T-helper 22 cell (primary cell): ENCODE results near the gene YTHDC1.
"Not testable (repeated sequence)": the region's sequence is repeated elsewhere in the genome, so short reads cannot be mapped to it uniquely, and the experiment has no call there.

Experiments used
- DNase-seq: peaks from one replicate; pipeline ENCODE4 v3.0.0-alpha.2; 2020; ENCODE audit warnings: low read depth

YTHDC1 gene

DNA sequence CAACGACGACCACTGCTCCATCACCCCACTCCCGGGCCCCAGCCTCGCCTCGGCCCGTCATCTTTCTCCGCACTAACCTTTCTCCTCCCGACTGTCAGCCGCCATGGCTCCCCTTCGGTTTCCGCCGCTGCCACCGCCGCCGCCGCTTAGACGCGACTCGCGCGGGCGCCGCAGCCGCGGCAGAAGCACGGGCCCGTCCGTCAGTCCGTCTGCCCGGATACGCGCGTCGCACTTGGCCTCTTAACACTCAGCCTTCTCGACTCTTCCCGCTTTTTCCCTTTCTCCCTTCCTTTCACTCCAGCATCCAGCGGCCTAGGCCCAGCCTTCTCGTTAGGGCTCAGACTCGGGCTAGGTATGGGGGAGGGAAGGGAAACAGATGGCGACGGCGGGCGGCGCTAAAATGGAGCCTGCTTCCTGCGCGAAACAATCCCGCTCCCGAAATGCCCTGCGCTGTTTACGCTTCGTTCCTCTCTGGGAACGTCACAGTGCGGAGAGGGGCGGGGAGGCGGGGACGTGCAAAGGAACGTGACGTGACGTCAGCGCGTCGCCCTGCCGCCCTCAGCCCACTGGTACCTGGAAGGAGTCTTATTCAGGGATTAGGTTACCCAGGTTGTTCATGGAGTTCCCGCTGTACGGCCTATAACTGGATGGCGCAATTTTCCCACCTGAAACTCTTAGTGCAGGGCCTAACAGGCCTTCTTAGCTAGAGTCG is at the start of gene YTHDC1:
Gene YTHDC1 (minus strand): TSS at position 442 of the 712 bp plus-strand sequence. CDS start 337 bp downstream, at position 105.
- DNase-seq, result peak; percentile 91

DNA sequence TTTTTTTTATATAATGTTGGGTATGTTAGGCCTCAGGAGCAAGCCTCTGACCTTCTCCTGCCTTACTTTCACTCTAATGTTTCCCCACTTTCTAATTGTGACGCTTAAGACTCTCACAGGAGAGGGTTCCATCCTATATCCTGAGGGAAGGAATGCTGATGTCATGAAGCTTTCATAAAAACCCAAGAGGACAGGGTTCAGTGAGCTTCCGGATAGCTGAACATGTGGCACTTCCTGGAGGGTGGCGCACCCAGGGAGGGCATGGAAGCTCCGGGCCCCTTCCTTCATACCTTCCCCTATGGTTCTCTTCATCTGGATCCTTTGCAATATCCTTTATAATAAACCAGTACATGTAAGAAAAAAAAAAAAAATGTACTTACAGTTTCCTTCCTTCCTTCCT is 49.4 kb upstream of the YTHDC1 start:
- DNase-seq, result no peak

DNA sequence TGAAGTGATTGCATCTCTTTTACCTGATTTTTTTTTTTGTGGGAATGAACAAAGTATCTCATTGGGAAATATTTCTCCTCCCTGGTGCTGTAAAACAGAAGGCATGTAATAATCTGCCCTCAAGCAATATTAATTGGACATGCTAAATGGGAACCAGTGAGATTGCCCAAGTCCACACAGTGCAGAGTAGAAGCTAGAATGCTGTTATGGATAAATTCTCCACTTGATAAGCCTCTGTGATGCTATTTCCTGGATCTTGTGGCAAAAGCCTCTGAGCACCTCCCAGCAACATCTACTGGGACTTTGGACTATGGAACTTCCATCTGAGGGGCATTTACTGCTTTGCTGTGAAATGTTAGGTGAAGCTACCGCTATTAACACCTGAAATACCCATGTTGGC is 46.9 kb upstream of the YTHDC1 start:
- DNase-seq, result no peak

DNA sequence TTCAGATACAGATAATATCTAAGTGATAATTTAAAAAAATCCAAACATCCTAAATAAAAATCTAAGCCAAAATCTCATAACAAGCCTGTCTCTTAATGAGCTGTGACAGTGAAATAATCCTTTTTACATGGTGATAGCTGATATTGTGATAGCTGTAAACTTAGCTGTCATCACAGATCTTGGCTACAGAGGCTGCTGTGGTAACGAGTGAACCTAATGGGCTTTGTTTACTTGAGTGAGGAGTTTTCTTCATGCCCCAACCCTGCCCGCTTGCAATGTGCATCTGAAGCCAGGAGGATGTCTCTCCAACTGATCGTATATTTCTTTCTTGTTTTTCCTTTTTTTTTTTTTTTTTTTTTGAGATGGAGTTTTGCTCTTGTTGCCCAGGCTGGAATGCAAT is 41.5 kb upstream of the YTHDC1 start:
- no peak for DNase-seq

DNA sequence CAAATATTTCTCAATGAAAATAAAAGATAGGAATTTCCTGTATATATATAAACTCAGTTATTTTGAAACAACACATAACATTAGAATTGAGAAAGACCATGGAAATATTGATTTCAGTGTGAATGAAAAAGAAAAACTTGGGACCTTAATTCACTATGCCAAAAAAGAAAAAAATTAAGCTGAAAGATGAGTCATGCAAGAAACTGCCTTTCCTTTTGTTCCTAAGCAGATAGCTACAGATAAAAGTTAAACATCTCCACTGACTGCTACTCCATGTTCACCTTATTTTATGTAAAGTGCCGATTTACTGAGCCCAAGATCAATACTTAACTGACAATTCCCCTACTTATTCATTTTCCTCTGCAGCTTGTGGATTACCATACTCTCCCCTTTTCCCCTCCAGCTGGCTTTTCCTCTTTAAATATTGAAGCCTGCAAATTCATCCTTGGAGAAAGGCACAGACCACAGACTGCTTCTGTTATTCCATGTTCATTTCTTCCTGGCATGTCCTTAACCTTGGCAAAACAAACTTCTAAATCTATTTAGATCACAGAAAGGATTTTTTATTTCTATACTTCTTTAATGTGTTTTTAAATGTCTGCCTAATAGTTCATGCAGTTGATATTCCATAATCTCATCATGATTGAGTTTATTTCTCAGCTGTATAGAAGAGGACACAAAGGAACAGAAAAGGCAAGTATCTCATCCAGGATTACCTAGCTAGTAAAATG is 40.5 kb upstream of the YTHDC1 start:
- DNase-seq, result no peak

DNA sequence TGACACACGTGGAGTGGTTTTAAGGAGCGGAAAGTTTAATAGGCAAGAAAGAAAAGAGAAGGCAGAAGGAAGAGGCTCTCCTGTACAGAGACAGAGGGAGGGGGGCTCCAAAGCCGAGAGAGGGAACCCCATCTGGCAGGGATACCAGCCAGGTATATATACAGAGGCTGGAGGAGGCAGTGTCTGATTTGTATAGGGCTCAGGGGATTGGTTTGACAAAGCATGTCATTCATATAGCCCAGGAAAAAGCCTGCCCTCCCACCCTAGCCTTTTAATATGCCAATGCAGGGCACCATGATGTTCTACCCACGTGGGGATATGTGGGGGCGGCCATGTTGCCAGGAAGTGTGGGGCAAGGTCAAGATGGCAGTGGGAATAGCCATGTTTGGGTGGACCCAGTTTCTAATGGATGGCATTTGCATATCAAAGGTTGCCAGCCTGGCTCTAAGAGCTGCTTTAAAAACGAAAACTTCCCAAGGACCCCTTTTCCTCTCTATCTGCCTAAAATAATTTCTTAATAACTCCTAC is 39.6 kb upstream of the YTHDC1 start:
- DNase-seq, result not testable (repeated sequence)

DNA sequence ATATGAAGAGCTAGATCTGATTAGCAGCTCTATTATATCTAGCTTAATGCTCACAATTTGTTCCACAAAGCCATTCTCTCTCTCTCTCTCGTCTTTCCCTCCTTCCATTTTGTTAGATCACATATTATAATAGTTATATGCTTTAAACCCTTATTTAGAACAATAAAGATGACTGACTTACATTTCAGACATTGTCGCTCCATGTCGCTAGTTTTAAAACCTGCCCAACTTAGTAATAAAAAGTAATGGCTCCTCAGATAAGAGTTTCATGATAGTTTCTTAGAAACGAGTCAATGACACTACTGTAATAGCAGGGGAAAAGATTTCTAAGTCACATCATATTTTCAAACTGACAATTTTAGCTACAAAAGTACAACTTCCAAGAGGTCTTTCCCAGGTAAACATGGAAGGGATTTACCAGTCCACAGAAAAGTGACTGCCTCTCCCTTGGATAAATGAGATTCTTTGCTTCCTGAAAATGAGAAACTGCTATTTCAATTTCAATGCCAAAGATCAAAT is 38.5 kb upstream of the YTHDC1 start:
- no peak for DNase-seq

DNA sequence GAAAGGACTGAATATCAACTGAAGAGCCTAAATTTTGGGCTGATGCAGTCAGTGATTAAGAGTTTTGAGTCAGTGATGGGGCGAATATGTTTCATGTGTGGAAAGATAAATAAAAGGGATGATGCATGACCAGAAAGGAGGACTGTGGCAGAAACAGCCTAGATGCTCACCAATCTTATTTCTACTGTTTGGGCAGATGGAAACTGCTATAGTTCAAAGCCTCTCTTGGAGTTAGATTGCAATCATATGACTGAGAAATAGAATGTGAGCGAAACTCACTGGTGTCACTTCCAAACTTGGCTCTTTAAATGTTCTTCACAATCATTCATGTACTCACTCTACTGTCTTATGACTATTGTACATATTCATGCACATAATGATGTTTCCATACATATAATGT is 35.4 kb upstream of the YTHDC1 start:
- DNase-seq, result no peak

DNA sequence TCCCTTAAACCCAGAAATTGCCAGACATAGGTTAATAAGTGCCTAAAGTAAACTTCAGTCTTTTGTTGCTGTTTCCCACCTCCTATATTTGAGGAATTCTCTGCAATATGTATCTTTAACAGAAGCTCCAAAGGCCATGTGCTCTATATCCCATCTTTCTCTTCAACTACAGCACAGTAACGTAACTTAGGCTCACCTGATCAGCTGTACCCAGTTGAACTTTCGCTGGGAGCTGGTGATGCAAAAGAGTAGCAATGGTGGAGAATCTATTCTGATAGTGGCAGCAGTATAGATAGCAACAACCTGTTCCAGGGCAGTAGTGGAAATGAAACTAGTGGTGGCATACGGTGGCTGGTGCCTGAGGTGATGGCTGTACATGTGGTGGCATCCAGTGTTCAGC is 33.2 kb upstream of the YTHDC1 start:
- no peak for DNase-seq

DNA sequence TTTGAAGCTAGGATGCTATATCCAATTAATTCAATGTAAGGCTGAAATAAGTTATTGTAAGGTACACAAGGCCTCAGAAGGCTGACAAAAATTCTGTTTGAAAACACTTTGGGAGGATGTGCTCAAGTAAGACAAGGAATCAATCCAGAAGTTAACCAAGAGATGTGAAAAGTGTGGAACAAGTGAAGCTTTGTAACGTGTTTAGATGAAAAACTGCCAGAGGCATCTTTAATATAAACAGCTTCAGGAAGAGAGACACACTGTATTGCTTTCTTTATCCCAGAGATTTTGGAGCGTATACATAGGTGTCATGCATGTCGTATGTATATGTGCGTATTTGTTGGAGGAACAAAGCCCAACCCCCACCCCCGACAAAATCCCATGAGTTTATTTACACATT is 28.3 kb upstream of the YTHDC1 start:
- DNase-seq, result no peak

DNA sequence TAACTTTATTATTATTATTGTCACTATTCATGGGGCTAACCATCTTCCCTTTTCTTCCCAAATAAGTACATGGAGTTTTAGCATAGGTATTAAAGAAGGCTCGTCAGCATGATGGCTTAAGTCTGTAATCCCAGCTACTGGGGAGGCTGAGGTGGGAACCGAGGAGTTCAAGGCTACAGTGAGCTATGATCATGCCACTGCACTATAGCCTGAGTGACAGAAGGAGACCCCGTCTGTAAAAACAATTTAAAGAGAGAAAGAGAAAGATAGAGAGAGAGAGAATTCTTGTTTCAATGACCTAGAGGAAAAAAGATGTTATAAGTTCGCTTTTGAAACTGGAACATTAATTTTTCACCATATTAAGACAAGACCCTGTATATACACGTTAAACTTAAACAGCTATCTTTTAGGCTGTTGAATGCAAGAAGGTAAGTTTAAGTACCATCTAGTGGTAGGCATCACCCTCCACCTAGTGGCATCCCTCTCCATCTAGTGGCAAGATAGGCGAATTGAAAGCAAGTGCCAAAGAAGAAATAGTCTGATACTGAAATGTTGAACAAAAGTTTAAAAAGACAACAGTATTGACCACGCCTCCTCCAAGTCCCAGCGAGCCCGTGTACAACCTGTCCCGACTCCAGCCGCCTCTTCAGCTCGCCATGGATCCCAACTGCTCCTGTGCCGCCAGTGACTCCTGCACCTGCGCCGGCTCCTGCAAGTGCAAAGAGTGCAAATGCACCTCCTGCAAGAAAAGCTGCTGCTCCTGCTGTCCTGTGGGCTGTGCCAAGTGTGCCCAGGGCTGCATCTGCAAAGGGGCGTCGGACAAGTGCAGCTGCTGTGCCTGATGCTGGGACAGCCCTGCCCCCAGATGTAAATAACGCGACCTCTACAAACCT is 26.0 kb upstream of the YTHDC1 start:
- DNase-seq, result no peak

DNA sequence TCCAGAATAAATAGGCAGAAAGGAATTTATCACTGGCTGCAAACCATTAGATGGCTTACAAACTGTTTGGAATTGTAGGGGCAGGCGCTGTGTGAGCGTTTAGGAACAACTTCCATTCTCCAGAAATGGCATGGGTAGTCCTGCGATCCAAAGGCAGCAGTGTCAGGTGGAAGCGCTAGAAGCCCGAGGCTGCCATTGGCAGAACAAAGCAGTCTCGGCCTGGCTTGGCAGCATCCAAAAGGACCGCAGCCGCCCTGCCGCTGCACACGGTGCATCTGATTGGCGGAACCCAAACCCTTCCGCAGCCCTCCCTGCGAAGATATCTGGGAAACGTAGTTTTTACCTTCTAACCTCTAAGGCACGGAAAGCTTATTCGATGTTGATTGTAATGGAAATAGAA is 23.6 kb upstream of the YTHDC1 start:
- peak; percentile 34 for DNase-seq

DNA sequence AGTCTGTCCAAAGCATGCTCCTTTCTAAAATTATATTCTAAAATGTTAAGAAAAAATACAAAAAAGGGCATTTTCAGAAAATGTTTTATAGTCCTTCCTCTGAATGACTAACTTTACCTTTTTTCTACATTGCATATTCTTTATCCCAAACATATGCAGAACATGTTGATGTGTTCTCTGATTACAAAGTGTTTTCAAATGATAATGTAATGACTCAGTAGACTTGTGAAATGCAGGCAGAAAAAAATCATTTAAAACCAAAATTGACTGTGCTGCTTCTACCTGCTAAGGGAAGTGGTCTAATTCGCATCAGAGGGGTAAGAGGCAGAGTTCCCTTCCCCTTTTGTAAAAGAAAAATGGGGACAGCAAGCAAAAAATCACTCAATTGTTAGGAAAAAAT is 22.7 kb upstream of the YTHDC1 start:
- DNase-seq, result no peak

DNA sequence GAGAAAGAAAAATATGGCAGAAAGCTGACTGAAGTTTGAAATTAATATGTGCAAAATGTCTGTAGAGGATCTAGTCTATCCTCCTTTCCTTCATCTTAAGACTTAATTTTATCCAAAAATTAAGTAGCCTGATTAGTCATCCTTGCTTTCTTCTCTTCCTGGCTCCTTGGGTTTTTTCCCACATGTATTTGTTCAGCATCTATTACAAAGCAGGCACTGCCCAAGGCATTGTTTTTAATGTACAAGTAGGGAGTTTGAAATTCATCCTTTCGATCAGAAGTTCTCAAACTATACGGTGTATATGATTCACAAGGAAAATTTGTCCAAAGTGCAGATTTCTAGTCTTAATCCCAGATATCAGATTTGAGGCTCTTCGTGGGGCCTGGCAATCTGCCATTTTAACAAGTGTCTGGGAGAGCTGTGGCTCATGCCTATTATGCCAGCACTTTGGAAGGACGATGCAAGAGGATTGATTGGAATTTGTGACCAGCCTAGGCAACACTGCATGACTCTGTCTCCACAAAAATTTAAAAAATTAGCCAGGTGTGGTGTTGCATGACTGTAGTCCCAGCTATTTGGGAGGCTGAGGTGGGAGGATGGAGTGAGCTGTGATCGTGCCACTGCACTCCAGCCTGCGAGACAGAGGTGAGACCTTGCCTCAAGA is 19.4 kb upstream of the YTHDC1 start:
- DNase-seq, result no peak

DNA sequence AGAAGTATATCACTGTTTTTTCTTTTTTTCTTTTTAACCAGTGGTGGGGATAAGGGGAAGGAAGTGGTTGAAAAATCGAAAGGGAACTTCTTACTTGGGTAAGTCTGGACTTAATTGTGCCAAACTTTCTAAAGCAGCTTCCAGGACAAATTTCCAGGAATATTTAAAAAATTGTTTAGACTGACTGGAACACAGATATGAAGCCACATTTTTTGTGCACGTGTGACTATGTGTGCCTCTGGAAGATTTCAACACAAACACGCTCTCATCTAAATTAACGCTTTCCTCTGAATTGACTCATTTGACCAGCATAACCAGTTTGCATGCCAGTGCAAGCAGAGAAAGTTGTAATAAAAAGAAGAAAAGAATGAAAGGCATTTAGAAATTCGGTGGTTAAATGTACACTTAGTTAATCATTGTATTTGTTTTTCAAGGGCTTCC is 18.8 kb upstream of the YTHDC1 start:
- DNase-seq, result no peak

DNA sequence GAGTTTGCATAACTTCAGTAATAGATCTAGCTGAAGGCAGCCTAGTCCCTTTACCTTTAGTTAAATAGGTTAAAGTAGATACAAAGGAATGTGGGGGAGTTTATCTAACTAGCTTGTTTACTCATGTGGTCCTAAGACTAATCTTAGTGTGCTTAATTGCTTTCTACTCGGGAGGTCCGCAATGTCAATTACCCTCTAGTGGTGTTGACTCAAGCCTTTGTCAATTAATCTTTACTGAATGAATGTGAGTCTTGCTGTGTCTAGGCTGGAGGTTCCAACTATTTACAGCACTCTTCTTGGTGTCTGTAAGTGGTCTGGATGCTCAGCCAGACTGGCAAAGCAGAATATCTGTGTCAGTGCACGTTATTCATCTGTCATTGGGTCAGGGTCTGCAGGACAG is 17.9 kb upstream of the YTHDC1 start:
- DNase-seq, result no peak

DNA sequence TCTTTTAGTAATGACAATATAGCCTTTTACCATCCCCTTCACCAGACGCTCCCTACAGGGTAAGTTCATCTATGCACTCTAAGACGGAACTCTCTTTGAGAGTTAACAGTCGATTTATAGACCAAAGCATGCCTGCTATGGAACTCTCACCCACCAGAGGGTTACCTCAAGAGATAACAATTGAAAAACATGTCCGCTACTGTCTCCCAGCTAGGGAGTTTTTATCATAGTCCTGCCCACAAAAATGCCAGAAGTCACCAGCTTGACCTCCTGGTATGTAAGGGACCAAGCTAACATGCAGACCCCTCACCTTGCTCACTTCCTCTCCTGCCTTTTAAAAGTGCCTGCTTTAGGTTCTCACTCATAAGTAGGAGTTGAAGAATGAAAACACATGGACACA is 16.7 kb upstream of the YTHDC1 start:
- no peak for DNase-seq

DNA sequence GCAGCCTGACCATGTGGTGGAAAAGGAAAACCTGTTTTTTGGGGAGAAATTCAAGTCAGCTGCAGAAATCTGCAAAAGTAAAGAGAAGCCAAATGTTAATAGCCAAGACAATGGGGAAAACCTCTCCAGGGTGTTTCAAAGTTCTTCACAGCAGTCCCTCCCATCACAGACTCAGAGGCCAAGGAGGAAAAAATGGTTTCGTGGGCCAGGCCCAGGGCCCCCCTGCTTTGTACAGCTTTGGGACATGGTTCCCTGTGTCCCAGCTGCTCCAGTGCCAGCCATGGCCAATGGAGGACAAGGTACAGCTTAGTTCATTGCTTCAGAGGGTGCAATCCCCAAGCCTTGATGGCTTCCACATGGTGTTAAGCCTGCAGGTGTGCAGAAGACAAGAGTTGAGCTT is 15.2 kb upstream of the YTHDC1 start:
- no peak for DNase-seq

DNA sequence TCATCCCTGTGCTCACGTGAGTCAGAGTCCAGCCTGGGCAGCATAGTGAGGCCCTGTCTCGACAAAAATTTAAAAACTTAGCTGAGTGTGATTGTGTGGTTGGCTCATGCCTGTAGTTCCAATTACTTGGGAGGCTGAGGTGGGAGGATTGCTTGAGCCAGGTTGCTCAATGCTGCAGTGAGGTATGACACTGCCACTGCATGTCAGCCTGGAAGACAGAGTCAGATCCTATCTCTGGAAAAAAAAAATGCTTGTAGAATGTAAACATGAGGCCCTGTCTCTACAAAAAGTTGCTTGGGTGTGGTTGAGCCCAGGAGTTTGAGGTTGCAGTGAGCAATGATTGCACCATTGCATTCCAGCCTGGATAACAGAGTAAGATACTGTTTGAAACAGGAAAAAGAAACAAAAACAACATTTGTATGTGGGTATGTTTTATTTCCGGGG is 11.3 kb upstream of the YTHDC1 start:
- no peak for DNase-seq

DNA sequence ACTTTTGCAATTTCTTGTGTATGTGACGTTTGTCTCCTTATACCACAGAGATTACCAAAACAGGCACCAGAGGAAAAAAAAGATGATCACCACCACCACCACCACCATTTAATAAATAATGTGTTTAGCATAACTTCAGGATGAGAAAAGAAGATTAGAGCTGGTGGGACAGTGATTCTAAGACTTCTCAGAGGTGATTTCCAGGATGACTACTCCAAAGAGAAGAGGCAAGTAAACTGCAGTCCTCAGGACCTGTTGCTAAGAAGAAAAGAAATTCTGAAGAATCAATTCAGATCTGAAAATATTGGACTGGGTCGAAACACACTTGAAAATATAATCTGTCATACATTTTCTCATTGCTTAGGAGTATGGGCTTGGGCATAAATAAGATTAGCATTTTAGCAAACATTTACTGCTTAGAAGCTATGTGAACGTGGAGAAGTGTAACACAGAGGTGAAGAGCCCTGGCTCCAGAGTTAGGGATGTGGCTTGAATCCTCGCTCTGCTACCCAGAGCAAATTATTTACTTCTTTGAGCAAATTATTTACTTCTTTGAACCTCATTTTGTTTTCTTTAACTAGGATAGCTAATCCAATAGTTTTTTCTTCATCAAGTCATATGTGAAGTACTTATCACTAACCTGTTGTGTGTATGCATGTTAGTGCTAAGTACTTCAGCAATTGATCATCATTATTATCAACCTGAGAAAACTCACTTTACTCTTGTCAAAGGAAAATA is 10.5 kb upstream of the YTHDC1 start:
- no peak for DNase-seq

DNA sequence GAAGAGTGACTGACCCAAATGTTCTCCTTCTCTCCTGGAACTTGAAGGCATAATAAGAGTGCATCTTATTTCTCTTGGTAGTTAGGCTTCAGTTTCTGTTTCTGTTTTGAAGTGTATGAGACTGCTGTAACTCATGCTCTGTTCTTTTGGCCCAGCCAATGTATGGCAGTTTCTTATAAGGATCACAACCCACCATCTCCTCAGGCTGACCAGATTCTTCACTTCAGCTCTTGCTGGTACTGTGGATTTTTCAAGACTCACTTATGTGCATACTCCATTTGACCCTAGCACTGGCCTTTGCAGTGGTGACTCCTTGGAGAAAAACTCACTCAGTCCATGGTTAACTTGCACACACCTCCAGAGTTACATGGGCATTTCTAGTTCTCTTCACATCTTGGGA is 9.6 kb upstream of the YTHDC1 start:
- no peak for DNase-seq
